ENCODE data around the gene SLIT3.

DNA sequence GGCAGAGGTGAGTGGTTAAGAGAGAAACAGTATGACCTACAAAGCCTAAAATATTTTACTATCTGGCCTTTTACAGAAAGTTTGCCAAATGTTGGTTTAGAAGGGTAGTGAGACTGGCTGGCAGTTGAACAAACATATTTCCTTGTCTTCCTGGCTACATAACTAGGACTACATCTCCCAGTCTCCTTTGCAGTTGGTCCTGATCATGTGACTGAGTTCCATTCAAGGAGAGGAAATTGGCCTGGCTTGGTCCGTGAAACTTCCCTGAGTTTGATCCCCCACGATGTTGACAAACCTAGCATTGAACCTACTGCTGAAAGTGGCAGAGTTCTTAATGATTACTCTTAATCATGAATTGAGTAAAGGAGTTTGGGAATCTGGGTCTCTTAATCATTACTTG, 280.8 kb downstream of the SLIT3 start:
- TF ChIP-seq PATZ1 (tag by site-specific recombination; IDR thresholded peaks at IDR 0.05): no peak
- TF ChIP-seq, protein P1, sequence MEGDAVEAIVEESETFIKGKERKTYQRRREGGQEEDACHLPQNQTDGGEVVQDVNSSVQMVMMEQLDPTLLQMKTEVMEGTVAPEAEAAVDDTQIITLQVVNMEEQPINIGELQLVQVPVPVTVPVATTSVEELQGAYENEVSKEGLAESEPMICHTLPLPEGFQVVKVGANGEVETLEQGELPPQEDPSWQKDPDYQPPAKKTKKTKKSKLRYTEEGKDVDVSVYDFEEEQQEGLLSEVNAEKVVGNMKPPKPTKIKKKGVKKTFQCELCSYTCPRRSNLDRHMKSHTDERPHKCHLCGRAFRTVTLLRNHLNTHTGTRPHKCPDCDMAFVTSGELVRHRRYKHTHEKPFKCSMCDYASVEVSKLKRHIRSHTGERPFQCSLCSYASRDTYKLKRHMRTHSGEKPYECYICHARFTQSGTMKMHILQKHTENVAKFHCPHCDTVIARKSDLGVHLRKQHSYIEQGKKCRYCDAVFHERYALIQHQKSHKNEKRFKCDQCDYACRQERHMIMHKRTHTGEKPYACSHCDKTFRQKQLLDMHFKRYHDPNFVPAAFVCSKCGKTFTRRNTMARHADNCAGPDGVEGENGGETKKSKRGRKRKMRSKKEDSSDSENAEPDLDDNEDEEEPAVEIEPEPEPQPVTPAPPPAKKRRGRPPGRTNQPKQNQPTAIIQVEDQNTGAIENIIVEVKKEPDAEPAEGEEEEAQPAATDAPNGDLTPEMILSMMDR (tag by site-specific recombination; IDR thresholded peaks at IDR 0.05): no peak
